Ishikawa (cell line): ENCODE measurements around the gene CEACAM5.

Experiments
- CEBPB ChIP-seq: IDR thresholded peaks from 2 replicates; pipeline ENCODE4 v1.6.1; 2012
- CREB1 ChIP-seq: IDR thresholded peaks from 2 replicates; pipeline ENCODE4 v1.6.1; 2012; ENCODE audit warnings: low read depth
- EGR1 ChIP-seq: IDR thresholded peaks from 2 replicates; pipeline ENCODE4 v1.6.1; 2012
- EP300 ChIP-seq: IDR thresholded peaks from 2 replicates; pipeline ENCODE4 v1.6.1; 2012; ENCODE audit warnings: borderline replicate concordance
- REST ChIP-seq: IDR thresholded peaks from 2 replicates; pipeline ENCODE4 v1.6.1; 2012; ENCODE audit warnings: low read depth, mild to moderate bottlenecking
- TAF1 ChIP-seq: IDR thresholded peaks from 2 replicates; pipeline ENCODE4 v1.6.1; 2012; ENCODE audit warnings: low read depth, mild to moderate bottlenecking
- ZBTB7A ChIP-seq: IDR thresholded peaks from 2 replicates; pipeline ENCODE4 v1.6.1; 2012; ENCODE audit warnings: low read depth

- no peak for TF ChIP-seq TAF1
- no peak for TF ChIP-seq EP300
- TF ChIP-seq REST: no peak
- TF ChIP-seq EGR1: no peak
- no peak for TF ChIP-seq CREB1
- TF ChIP-seq ZBTB7A: no peak
- no peak for TF ChIP-seq CEBPB
Measured at GRCh38 chr19:41699231-41699967, 9.0 kb upstream of the CEACAM5 start.
